ENCODE data around the gene HHAT. TPM values are rescaled to one million over a fixed set of nuclear protein-coding genes. Genes with fewer than 3 reads are reported as not detected.

Gene HHAT
- total RNA-seq, 2 donors from 2014 or later = 1.6 to 2.0 TPM

- no peaks in the 10 kb centered on the region for H3K27me3 ChIP-seq
- H3K27ac ChIP-seq = no peak overlapping the region
- H3K36me3 ChIP-seq = no peaks in the 10 kb centered on the region
- no peak overlapping the region for H3K4me3 ChIP-seq
- TF ChIP-seq, protein P1, sequence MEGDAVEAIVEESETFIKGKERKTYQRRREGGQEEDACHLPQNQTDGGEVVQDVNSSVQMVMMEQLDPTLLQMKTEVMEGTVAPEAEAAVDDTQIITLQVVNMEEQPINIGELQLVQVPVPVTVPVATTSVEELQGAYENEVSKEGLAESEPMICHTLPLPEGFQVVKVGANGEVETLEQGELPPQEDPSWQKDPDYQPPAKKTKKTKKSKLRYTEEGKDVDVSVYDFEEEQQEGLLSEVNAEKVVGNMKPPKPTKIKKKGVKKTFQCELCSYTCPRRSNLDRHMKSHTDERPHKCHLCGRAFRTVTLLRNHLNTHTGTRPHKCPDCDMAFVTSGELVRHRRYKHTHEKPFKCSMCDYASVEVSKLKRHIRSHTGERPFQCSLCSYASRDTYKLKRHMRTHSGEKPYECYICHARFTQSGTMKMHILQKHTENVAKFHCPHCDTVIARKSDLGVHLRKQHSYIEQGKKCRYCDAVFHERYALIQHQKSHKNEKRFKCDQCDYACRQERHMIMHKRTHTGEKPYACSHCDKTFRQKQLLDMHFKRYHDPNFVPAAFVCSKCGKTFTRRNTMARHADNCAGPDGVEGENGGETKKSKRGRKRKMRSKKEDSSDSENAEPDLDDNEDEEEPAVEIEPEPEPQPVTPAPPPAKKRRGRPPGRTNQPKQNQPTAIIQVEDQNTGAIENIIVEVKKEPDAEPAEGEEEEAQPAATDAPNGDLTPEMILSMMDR (IDR thresholded peaks at IDR 0.05) = no peak
- no peaks in the 10 kb centered on the region for H3K9me3 ChIP-seq
- DNase-seq (ENCODE audit: low spot score) = no peak
- H3K4me1 ChIP-seq = no peaks in the 10 kb centered on the region
Measured at GRCh38 chr1:210482945-210483617, 154.4 kb downstream of the HHAT start.

DNA sequence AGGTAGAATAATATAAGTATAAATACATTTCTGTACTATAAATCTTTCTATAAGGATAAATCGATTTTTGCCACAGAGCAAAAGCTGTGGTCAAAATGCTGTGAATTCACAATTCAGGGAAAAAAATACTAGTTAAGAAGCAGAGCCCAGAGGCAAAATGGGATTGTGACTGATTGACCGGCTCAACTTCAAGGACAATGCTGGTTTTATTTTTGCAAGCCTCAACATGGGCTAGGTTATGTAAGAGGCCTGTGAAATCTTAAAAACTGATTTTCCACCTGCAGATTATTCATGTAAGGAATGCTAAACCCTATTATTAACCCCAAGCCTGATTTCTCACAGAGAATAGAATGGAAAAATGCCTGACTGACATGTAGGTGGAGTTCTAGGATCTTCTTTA lies 155.1 kb downstream of the HHAT start:
- Histone ChIP-seq H3K4me1 (no peaks in the 10 kb centered on the region), H3K27me3 (no peaks in the 10 kb centered on the region), H3K27ac (no peak overlapping the region), H3K36me3 (no peaks in the 10 kb centered on the region), H3K9me3 (no peaks in the 10 kb centered on the region), H3K4me3 (no peak overlapping the region)
- DNase-seq (ENCODE audit: low spot score) = no peak
- TF ChIP-seq, protein P1 (IDR thresholded peaks at IDR 0.05) = no peak

DNA sequence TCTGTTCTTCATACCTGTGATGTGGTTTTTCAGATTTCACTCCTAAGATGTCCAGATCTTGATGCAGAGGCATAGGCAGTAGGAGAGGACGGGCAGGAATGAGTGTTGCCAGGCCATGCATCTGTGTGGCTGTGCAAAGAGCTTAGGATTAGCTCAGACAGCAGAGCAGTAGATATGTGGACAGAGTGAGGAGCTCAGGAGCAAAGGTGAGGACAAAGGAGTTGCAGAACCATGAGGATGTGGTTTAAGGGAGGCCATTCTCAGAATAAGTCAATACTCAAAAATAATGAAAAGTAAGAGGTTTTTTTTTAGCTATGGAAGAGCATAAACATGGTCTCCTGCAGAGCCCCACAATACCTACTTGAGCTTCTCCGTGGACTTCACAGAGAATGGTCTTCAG lies 158.3 kb downstream of the HHAT start:
- no peaks in the 10 kb centered on the region for H3K9me3 ChIP-seq

GRCh38 chr1:210489491-210489890 lies 160.8 kb downstream of the HHAT start:
- Histone ChIP-seq H3K4me3 (no peak overlapping the region), H3K36me3 (no peaks in the 10 kb centered on the region), H3K27ac (no peak overlapping the region), H3K9me3 (no peaks in the 10 kb centered on the region), H3K27me3 (no peaks in the 10 kb centered on the region), H3K4me1 (no peaks in the 10 kb centered on the region)
- DNase-seq (ENCODE audit: low spot score) = no peak
- TF ChIP-seq, protein P1 (IDR thresholded peaks at IDR 0.05) = no peak

More for the DNA sequence above, 158.3 kb downstream of the HHAT start:
- H3K27me3 ChIP-seq = no peaks in the 10 kb centered on the region
- no peak overlapping the region for H3K27ac ChIP-seq
- TF ChIP-seq, protein P1 (IDR thresholded peaks at IDR 0.05) = no peak
- H3K4me3 ChIP-seq = no peak overlapping the region
- H3K4me1 ChIP-seq = no peaks in the 10 kb centered on the region
- DNase-seq (ENCODE audit: low spot score) = no peak
- no peaks in the 10 kb centered on the region for H3K36me3 ChIP-seq

GRCh38 chr1:210490781-210491180 lies 162.1 kb downstream of the HHAT start:
- TF ChIP-seq, protein P1 (IDR thresholded peaks at IDR 0.05) = no peak
- Histone ChIP-seq H3K27me3 (no peaks in the 10 kb centered on the region), H3K4me3 (no peak overlapping the region), H3K9me3 (no peaks in the 10 kb centered on the region), H3K27ac (no peak overlapping the region), H3K36me3 (no peaks in the 10 kb centered on the region), H3K4me1 (no peaks in the 10 kb centered on the region)
- DNase-seq (ENCODE audit: low spot score) = no peak

DNA sequence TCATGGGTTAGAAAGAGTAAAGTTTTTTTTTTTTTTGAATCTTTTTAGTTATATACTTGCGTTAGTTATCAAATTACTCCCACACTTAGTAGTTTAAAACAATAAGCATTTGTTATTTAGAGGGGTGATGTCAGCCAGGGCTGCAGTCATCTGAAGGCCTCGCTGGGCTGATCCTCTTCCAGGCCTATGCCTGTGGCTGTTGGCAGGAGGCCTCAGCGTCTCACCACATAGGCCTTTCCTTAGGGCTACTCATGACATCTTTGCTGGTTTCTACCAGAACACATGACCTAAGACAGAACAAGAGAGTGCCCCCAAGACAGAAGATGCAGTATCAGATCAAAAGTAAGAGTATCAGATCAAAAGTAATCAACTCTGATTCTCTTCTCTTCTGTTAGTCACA lies 167.4 kb downstream of the HHAT start:
- H3K27me3 ChIP-seq = no peaks in the 10 kb centered on the region
- TF ChIP-seq, protein P1 (IDR thresholded peaks at IDR 0.05) = no peak
- no peaks in the 10 kb centered on the region for H3K36me3 ChIP-seq
- no peaks in the 10 kb centered on the region for H3K4me1 ChIP-seq
- H3K27ac ChIP-seq = no peak overlapping the region
- DNase-seq (ENCODE audit: low spot score) = no peak
- no peak overlapping the region for H3K4me3 ChIP-seq
- no peaks in the 10 kb centered on the region for H3K9me3 ChIP-seq

Measured in right atrium auricular region (tissue), 2 donors.